ENCODE measurements around the gene ALDH3A2.
A peak's percentile ranks its signal among the peaks of the same experiment; 100 is the strongest.

ALDH3A2 gene

DNA sequence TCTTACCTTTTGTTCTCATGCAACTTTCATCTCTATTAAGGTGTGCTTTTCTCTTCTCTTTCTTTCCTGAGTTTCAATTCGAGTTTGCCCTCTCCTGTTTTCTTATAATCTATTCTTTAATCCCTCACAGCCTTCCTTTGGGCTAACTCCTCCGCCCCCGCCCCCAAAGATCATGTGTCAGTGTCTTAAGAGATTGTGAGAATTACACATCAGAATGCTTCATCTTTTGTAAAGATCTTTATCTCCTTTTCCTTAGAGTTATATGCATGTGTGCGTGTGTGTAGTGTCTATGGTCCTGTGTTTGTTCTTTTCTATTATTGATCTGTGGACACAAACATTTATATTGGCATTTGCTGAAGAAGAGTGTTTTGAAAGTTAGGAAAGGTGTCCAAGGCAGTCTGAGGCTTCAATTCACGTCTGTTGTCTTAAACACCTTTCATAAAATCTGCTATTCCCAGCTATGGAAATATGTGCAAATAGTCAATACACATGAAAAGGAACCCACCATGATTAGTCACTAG lies 6.1 kb upstream of the ALDH3A2 start:
- no peak overlapping the region for H3K4me3 Mint-ChIP-seq
- intact Hi-C loops (cut with micrococcal nuclease): loop anchor here (10.0 kb wide), 1 partner anchor 68 kb away; no protein-coding TSS in a partner anchor
- H3K4me1 Mint-ChIP-seq (ENCODE audit: low read depth): peaks cover 20% of the 10 kb centered on the region
- H3K27me3 Mint-ChIP-seq: peaks cover 2% of the 10 kb centered on the region
- H3K27ac Mint-ChIP-seq: no peak overlapping the region
- H3K9me3 Mint-ChIP-seq: peaks cover 7% of the 10 kb centered on the region
- no peaks in the 10 kb centered on the region for H3K36me3 Mint-ChIP-seq (ENCODE audit: low read depth)

GRCh38 chr17:19644493-19645210 lies 3.9 kb upstream of the ALDH3A2 start:
- H3K27ac Mint-ChIP-seq: no peak overlapping the region
- intact Hi-C loops (cut with micrococcal nuclease): loop anchor here (10.0 kb wide), 1 partner anchor 70 kb away; no protein-coding TSS in a partner anchor
- H3K9me3 Mint-ChIP-seq: no peaks in the 10 kb centered on the region
- H3K27me3 Mint-ChIP-seq: peaks cover 2% of the 10 kb centered on the region
- H3K4me3 Mint-ChIP-seq: no peak overlapping the region
- peaks cover 36% of the 10 kb centered on the region for H3K4me1 Mint-ChIP-seq (ENCODE audit: low read depth)
- H3K36me3 Mint-ChIP-seq (ENCODE audit: low read depth): peaks cover 13% of the 10 kb centered on the region

DNA sequence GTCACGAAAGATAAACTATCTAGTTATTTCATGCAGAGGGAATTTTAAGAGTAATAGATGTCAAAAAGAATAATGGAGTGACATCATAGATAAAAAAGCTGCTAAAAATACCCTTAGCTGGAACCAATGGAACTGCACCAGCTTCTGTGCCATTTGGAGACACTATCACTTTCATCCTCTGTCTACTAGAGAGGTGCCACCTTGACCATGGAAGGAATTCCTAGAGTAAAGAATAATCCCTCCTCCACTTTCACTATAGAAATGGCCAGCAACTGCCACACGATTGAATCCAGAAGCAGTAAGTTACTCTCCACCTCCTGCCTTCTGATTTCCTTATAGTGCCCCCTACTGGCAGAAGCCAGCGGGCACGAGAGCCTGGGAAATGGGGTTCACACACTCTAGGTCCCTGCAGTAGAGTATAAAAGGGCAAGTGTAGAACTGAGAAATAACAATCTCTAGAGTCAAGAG lies 2.8 kb upstream of the ALDH3A2 start:
- no peak overlapping the region for H3K27ac Mint-ChIP-seq
- intact Hi-C loops (cut with micrococcal nuclease): loop anchor here (1.0 to 10.0 kb wide), 3 partner anchors 71 to 283 kb away; partner anchors contain the start of gene B9D1
- H3K4me1 Mint-ChIP-seq (ENCODE audit: low read depth): peaks cover 47% of the 10 kb centered on the region
- H3K9me3 Mint-ChIP-seq: no peaks in the 10 kb centered on the region
- peaks cover 2% of the 10 kb centered on the region for H3K27me3 Mint-ChIP-seq
- no peak overlapping the region for H3K4me3 Mint-ChIP-seq
- peaks cover 13% of the 10 kb centered on the region for H3K36me3 Mint-ChIP-seq (ENCODE audit: low read depth)

DNA sequence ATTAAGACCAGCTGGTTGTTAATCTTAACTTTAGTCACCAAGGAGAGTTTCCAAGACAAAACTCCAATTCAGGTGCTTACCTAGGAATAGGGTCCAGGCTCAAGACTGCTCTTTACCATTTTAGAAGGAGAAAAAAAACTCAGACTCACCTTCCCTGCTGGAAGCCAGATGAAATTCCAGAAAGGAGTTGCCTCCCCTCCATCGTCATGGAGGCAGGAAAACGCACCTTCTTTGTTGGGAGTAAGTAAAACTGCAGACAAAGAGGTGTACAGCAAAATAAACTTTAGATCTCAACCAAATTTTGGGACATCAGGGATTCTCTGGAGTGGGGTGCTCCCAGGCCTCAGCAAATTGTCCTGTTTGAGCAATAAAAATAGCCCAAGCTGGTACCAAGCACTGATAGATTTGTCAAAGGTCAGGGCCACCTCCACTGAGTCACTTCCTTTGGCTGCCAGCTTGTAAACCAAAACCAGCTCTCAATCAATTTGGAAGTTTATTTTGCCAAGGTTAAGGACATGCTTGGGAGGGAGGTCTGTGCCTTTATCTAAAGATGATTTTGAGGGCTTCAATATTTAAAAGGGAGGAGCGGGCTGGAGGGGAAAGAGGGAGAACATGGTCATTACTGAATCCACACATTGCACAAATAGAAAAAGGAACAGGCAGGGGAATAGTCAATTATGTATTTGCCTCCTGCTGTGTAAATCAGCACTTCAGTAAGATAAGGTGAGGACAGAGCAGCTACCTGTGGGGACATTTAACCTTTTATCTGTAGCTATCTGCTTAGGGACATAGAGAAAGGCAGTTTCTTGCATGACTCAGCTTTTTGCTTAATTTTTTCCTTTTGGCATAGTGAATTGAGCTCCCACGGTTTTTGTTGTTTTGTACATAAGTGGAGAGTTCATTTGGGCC lies 1.5 kb upstream of the ALDH3A2 start:
- Mint-ChIP-seq H3K4me3 (peak overlapping the region; percentile 98), H3K4me1 (ENCODE audit: low read depth) (peaks cover 58% of the 10 kb centered on the region), H3K27ac (peak overlapping the region; percentile 99), H3K27me3 (peaks cover 2% of the 10 kb centered on the region), H3K36me3 (ENCODE audit: low read depth) (peaks cover 17% of the 10 kb centered on the region), H3K9me3 (no peaks in the 10 kb centered on the region)
- intact Hi-C loops (cut with micrococcal nuclease): loop anchor here (1.0 to 10.0 kb wide), 3 partner anchors 72 to 284 kb away; partner anchors contain the start of gene B9D1

GRCh38 chr17:19647697-19648474 lies 665 bp upstream of the ALDH3A2 start:
- H3K4me1 Mint-ChIP-seq (ENCODE audit: low read depth): peaks cover 61% of the 10 kb centered on the region
- peak overlapping the region; percentile 98 for H3K4me3 Mint-ChIP-seq
- H3K9me3 Mint-ChIP-seq: no peaks in the 10 kb centered on the region
- no peaks in the 10 kb centered on the region for H3K27me3 Mint-ChIP-seq
- peaks cover 26% of the 10 kb centered on the region for H3K36me3 Mint-ChIP-seq (ENCODE audit: low read depth)
- H3K27ac Mint-ChIP-seq: peak overlapping the region; percentile 99
- intact Hi-C loops (cut with micrococcal nuclease): loop anchor here (2.0 to 10.0 kb wide), 3 partner anchors 73 to 285 kb away; partner anchors contain the start of gene B9D1

GRCh38 chr17:19649274-19649541 lies 657 bp downstream of the ALDH3A2 start:
- Mint-ChIP-seq H3K4me1 (ENCODE audit: low read depth) (peaks cover 61% of the 10 kb centered on the region), H3K4me3 (peak overlapping the region; percentile 98), H3K27me3 (no peaks in the 10 kb centered on the region), H3K36me3 (ENCODE audit: low read depth) (peaks cover 39% of the 10 kb centered on the region), H3K9me3 (peaks cover 7% of the 10 kb centered on the region), H3K27ac (peak overlapping the region; percentile 99)
- intact Hi-C loops (cut with micrococcal nuclease): loop anchor here (2.0 to 10.0 kb wide), 2 partner anchors 74 to 114 kb away; no protein-coding TSS in a partner anchor

DNA sequence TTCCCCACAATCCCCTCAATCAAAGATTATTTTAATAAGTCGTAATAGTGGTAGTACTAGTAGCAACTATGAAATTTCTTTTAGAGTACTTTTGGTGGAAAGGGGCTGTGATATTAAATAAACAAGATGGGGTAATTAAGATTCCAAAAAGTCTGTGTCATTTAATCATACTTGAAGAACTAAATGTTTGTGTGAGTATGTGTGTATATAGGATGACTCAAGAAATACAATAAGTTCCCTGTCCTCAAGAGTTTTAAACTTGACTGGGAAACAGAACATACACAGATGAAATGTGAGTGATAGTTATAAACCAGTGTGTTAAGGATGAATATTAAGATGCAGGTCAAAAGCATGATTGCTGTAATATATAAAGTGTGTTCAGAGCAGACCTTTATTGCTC lies 2.3 kb downstream of the ALDH3A2 start:
- Mint-ChIP-seq H3K27me3 (no peaks in the 10 kb centered on the region), H3K27ac (peak overlapping the region; percentile 46), H3K4me3 (no peak overlapping the region), H3K4me1 (ENCODE audit: low read depth) (peaks cover 54% of the 10 kb centered on the region), H3K36me3 (ENCODE audit: low read depth) (peaks cover 55% of the 10 kb centered on the region), H3K9me3 (peaks cover 7% of the 10 kb centered on the region)
- intact Hi-C loops (cut with micrococcal nuclease): no loop called here

DNA sequence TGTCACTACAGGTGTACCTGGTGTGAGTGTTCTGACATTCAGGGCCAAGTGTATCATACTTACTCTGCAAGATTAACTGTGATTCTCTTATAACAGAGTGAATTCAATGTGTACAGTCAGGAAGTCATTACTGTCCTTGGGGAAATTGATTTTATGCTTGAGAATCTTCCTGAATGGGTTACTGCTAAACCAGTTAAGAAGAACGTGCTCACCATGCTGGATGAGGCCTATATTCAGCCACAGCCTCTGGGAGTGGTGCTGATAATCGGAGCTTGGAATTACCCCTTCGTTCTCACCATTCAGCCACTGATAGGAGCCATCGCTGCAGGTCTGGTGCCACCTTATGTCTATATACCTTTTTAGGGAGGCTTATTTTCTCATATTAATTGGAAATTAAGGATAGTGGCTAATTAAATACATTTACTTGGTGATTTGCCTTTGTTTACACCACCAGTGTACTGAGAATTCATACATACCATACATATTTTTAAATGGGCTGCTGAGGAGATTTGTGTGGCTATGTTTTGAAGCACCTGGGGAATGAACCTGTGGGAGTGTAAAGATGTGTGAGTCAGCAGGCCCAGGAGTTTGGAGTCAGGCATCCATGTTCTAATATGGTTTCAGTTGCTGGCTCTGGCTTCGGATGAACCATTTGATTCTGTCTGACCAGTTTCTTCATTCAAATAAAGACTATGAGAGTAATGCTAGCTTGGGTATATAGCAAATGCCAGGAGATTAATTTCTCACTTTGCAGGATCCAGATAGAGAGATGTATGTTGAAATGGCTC lies 3.1 kb downstream of the ALDH3A2 start:
- Mint-ChIP-seq H3K4me1 (ENCODE audit: low read depth) (peaks cover 47% of the 10 kb centered on the region), H3K36me3 (ENCODE audit: low read depth) (peaks cover 64% of the 10 kb centered on the region), H3K4me3 (no peak overlapping the region), H3K27me3 (no peaks in the 10 kb centered on the region), H3K27ac (no peak overlapping the region), H3K9me3 (peaks cover 7% of the 10 kb centered on the region)
- intact Hi-C loops (cut with micrococcal nuclease): no loop called here

- Mint-ChIP-seq H3K27me3 (no peaks in the 10 kb centered on the region), H3K9me3 (peaks cover 7% of the 10 kb centered on the region), H3K27ac (no peak overlapping the region), H3K4me3 (no peak overlapping the region), H3K4me1 (ENCODE audit: low read depth) (peaks cover 39% of the 10 kb centered on the region), H3K36me3 (ENCODE audit: low read depth) (peaks cover 73% of the 10 kb centered on the region)
- intact Hi-C loops (cut with micrococcal nuclease): no loop called here
Observed at GRCh38 chr17:19652595-19652994, 4.0 kb downstream of the ALDH3A2 start.

DNA sequence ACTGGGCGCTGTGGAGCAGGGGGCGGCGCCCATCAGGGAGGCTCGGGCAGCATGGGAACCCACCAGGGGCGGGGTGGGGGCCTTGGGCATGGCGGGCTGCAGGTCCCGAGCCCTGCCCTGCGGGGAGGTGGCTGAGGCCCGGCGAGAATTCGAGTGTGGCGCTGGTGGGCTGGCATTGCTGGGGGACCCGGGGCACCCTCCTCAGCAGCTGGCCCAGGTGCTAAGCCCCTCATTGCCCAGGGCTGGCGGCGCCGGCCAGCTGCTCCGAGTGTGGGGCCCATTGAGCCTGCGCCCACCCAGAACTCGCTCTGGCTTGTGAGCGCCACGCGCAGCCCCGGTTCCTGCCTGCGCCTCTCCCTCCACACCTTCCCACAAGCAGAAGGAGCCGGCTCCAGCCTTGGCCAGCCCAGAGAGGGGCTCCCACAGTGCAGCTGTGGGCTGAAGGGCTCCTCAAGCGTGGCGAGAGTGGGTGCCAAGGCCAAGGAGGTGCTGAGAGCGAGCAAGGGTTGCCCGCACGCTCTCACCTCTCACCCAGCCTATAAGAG lies 5.9 kb downstream of the ALDH3A2 start:
- H3K27ac Mint-ChIP-seq: no peak overlapping the region
- H3K36me3 Mint-ChIP-seq (ENCODE audit: low read depth): peaks cover 78% of the 10 kb centered on the region
- no peaks in the 10 kb centered on the region for H3K27me3 Mint-ChIP-seq
- intact Hi-C loops (cut with micrococcal nuclease): no loop called here
- no peak overlapping the region for H3K4me3 Mint-ChIP-seq
- H3K9me3 Mint-ChIP-seq: peaks cover 7% of the 10 kb centered on the region
- peaks cover 28% of the 10 kb centered on the region for H3K4me1 Mint-ChIP-seq (ENCODE audit: low read depth)

DNA sequence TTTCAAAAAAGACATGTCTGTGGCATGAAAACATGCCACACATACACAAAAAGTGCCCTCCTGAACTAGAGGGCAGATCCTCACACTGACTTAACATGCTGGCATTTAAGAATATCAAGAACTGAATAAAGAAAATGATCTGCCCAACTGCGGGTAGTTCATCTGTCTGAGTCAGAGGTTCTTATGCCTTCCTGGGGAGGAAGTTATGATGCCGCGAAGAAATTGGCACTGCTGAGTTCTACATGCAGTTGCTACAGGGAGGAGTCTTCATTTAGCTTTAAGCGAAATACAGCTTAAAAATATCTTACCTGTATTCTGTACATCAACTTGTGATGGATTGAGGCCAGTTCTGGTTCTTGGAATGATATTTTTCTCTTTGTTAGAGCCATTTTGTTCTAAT lies 6.3 kb downstream of the ALDH3A2 start:
- Mint-ChIP-seq H3K9me3 (peaks cover 7% of the 10 kb centered on the region), H3K4me1 (ENCODE audit: low read depth) (peaks cover 23% of the 10 kb centered on the region), H3K36me3 (ENCODE audit: low read depth) (peaks cover 83% of the 10 kb centered on the region), H3K27ac (no peak overlapping the region), H3K4me3 (no peak overlapping the region), H3K27me3 (no peaks in the 10 kb centered on the region)
- intact Hi-C loops (cut with micrococcal nuclease): no loop called here

DNA sequence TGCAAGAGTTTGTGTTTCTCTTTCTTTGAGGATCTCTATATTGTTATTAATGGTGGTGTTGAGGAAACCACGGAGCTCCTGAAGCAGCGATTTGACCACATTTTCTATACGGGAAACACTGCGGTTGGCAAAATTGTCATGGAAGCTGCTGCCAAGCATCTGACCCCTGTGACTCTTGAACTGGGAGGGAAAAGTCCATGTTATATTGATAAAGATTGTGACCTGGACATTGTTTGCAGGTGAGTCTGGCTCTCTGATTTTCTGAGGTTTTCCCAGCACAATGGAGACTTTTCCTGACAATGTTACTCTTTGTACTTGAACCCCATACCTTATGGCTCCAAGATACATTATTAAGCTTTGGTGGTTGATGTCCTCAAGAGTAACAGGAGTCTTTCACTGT lies 7.8 kb downstream of the ALDH3A2 start:
- Mint-ChIP-seq H3K36me3 (ENCODE audit: low read depth) (peaks cover 94% of the 10 kb centered on the region), H3K27me3 (no peaks in the 10 kb centered on the region), H3K27ac (no peak overlapping the region), H3K4me1 (ENCODE audit: low read depth) (peaks cover 9% of the 10 kb centered on the region), H3K9me3 (peaks cover 7% of the 10 kb centered on the region), H3K4me3 (no peak overlapping the region)
- intact Hi-C loops (cut with micrococcal nuclease): no loop called here
